Neural progenitor cell (in vitro differentiated cells): Measurements from ENCODE around the gene SLC7A10. TPM values are rescaled to one million over a fixed set of nuclear protein-coding genes. Genes with fewer than 3 reads are reported as not detected.

Source experiments
- DNase-seq: peaks from one replicate; pipeline ENCODE4 v3.0.0-alpha.2; 2016; ENCODE audit warnings: low spot score
- H2AFZ ChIP-seq: fragments of 200-600 bp; sonication (generic); replicated peaks from 2 replicates; pipeline ENCODE4 v1.6.1; 2016; ENCODE audit warnings: antibody characterized with exemption
- H3F3A ChIP-seq: fragments of 200-600 bp; sonication (generic); 2 replicates; pipeline ENCODE4 v1.6.1; 2016; ENCODE audit warnings: antibody characterized with exemption, low read depth
- H3K27ac ChIP-seq: fragments of 200-600 bp; sonication (generic); 2 replicates; pipeline ENCODE4 v1.5.1; 2016; ENCODE audit warnings: mild to moderate bottlenecking
- H3K27me3 ChIP-seq: fragments of 200-600 bp; sonication (generic); 2 replicates; pipeline ENCODE4 v1.6.1; 2016; ENCODE audit warnings: mild to moderate bottlenecking, moderate library complexity
- H3K36me3 ChIP-seq: fragments of 200-600 bp; sonication (generic); 2 replicates; pipeline ENCODE4 v1.5.1; 2016
- H3K4me1 ChIP-seq: fragments of 200-600 bp; sonication (generic); 2 replicates; pipeline ENCODE4 v1.6.1; 2016; ENCODE audit warnings: mixed run types
- H3K4me2 ChIP-seq: fragments of 200-600 bp; sonication (generic); 2 replicates; pipeline ENCODE4 v1.6.1; 2016
- H3K4me3 ChIP-seq: fragments of 200-600 bp; sonication (generic); 2 replicates; pipeline ENCODE4 v1.5.1; 2016
- H3K79me2 ChIP-seq: fragments of 200-600 bp; sonication (generic); 2 replicates; pipeline ENCODE4 v1.6.1; 2016; ENCODE audit warnings: low read depth
- H3K9ac ChIP-seq: fragments of 200-600 bp; sonication (generic); 2 replicates; pipeline ENCODE4 v1.6.1; 2016
- H3K9me3 ChIP-seq: fragments of 200-600 bp; sonication (generic); 2 replicates; pipeline ENCODE4 v1.5.1; 2016; ENCODE audit warnings: low read depth
- H4K20me1 ChIP-seq: fragments of 200-600 bp; sonication (generic); 2 replicates; pipeline ENCODE4 v1.6.1; 2016; ENCODE audit warnings: low read depth
- H3K27ac Mint-ChIP-seq: 3 replicates; pipeline ENCODE4 v1.8.0; 2021; ENCODE audit warnings: mixed read lengths
- H3K27me3 Mint-ChIP-seq: 2 replicates; pipeline ENCODE4 v1.8.0; 2022; ENCODE audit warnings: low read depth, mild to moderate bottlenecking, inconsistent platforms, moderate library complexity, mixed read lengths; ENCODE audit not compliant: insufficient read depth
- H3K36me3 Mint-ChIP-seq: 3 replicates; pipeline ENCODE4 v1.8.0; 2021; ENCODE audit warnings: mixed read lengths
- H3K4me1 Mint-ChIP-seq: 3 replicates; pipeline ENCODE4 v1.8.0; 2021; ENCODE audit warnings: mixed read lengths
- H3K4me3 Mint-ChIP-seq: 3 replicates; pipeline ENCODE4 v1.8.0; 2021; ENCODE audit warnings: mild to moderate bottlenecking, moderate library complexity, mixed read lengths
- H3K9me3 Mint-ChIP-seq: 3 replicates; pipeline ENCODE4 v1.8.0; 2020; ENCODE audit warnings: mixed read lengths
- CTCF ChIP-seq: fragments of 200-600 bp; sonication (generic); IDR thresholded peaks from 2 replicates; pipeline ENCODE4 v1.5.1; 2017; ENCODE audit warnings: antibody characterized with exemption, mild to moderate bottlenecking
- EZH2 ChIP-seq: fragments of 200-600 bp; sonication (generic); IDR thresholded peaks from 2 replicates; pipeline ENCODE4 v1.6.1; 2017; ENCODE audit warnings: antibody characterized with exemption, mild to moderate bottlenecking, moderate library complexity
- EZH2phosphoT487 ChIP-seq: fragments of 200-600 bp; sonication (generic); IDR thresholded peaks from 2 replicates; pipeline ENCODE4 v1.6.1; 2017; ENCODE audit warnings: antibody characterized with exemption
- total RNA-seq: library from RNA; depleted of rRNA; stranded (reverse); fragments of >200 nt; gene quantifications from 2 replicates; pipeline ENCODE4 v1.2.3, GENCODE V29; 2015; ENCODE audit warnings: low replicate concordance

Gene SLC7A10
- total RNA-seq, 1 donor from 2014 or later, result 0.79 TPM

- Mint-ChIP-seq H3K9me3 (peaks cover 3% of the 10 kb centered on the region), H3K27ac (no peak overlapping the region), H3K4me3 (no peak overlapping the region), H3K4me1 (no peaks in the 10 kb centered on the region), H3K27me3 (peaks cover 2% of the 10 kb centered on the region), H3K36me3 (no peaks in the 10 kb centered on the region)
- Histone ChIP-seq H3K4me1 (no peaks in the 10 kb centered on the region), H3K27ac (no peak overlapping the region), H3K9ac (no peak overlapping the region), H3K4me2 (no peak overlapping the region), H3K79me2 (no peaks in the 10 kb centered on the region), H3K9me3 (no peaks in the 10 kb centered on the region), H3K4me3 (no peak overlapping the region), H2AFZ (no peak overlapping the region), H3K36me3 (no peaks in the 10 kb centered on the region), H3K27me3 (no peaks in the 10 kb centered on the region), H4K20me1 (no peaks in the 10 kb centered on the region), H3F3A (no peaks in the 10 kb centered on the region)
- DNase-seq, result no peak
- no peak for TF ChIP-seq CTCF
- TF ChIP-seq EZH2phosphoT487, result no peak
- TF ChIP-seq EZH2, result no peak
Measured at GRCh38 chr19:33256261-33256660, 30.6 kb upstream of the SLC7A10 start.

GRCh38 chr19:33255781-33256180, 30.1 kb upstream of the SLC7A10 start:
- Histone ChIP-seq H3K4me1 (no peaks in the 10 kb centered on the region), H3K9me3 (no peaks in the 10 kb centered on the region), H3K79me2 (no peaks in the 10 kb centered on the region), H3F3A (no peaks in the 10 kb centered on the region), H3K9ac (no peak overlapping the region), H3K27ac (no peak overlapping the region), H3K4me2 (no peak overlapping the region), H3K36me3 (no peaks in the 10 kb centered on the region), H3K27me3 (no peaks in the 10 kb centered on the region), H4K20me1 (no peaks in the 10 kb centered on the region), H2AFZ (no peak overlapping the region), H3K4me3 (no peak overlapping the region)
- H3K9me3 Mint-ChIP-seq, result peaks cover 3% of the 10 kb centered on the region
- H3K27me3 Mint-ChIP-seq, result peaks cover 2% of the 10 kb centered on the region
- H3K27ac Mint-ChIP-seq, result no peak overlapping the region
- no peaks in the 10 kb centered on the region for H3K4me1 Mint-ChIP-seq
- H3K4me3 Mint-ChIP-seq, result no peak overlapping the region
- no peak for DNase-seq
- no peaks in the 10 kb centered on the region for H3K36me3 Mint-ChIP-seq
- no peak for TF ChIP-seq EZH2phosphoT487
- TF ChIP-seq EZH2, result no peak
- TF ChIP-seq CTCF, result no peak

- Histone ChIP-seq H3K4me2 (no peak overlapping the region), H3K27ac (no peak overlapping the region), H4K20me1 (no peaks in the 10 kb centered on the region), H3K4me3 (no peak overlapping the region), H3K9ac (no peak overlapping the region), H3F3A (no peaks in the 10 kb centered on the region), H2AFZ (no peak overlapping the region), H3K79me2 (no peaks in the 10 kb centered on the region), H3K36me3 (no peaks in the 10 kb centered on the region), H3K27me3 (no peaks in the 10 kb centered on the region), H3K9me3 (no peaks in the 10 kb centered on the region), H3K4me1 (no peaks in the 10 kb centered on the region)
- no peaks in the 10 kb centered on the region for H3K36me3 Mint-ChIP-seq
- no peak overlapping the region for H3K4me3 Mint-ChIP-seq
- TF ChIP-seq EZH2phosphoT487 (no peak), EZH2 (no peak), CTCF (no peak)
- no peak overlapping the region for H3K27ac Mint-ChIP-seq
- DNase-seq, result no peak
- H3K9me3 Mint-ChIP-seq, result peaks cover 3% of the 10 kb centered on the region
- H3K4me1 Mint-ChIP-seq, result no peaks in the 10 kb centered on the region
- H3K27me3 Mint-ChIP-seq, result peaks cover 2% of the 10 kb centered on the region
Measured at GRCh38 chr19:33254245-33254824, 28.7 kb upstream of the SLC7A10 start.
